GM13976 (cell line): ENCODE data around the gene STAC2.

Source experiments
- DNase-seq: peaks from one replicate; pipeline ENCODE4 v3.0.0; 2012; ENCODE audit warnings: low spot score
- in situ Hi-C: fragments of 300-500 bp; cut with MboI; formaldehyde crosslinking; loops from one replicate; pipeline ENCODE4 v1.12.0; 2022; ENCODE audit warnings: low sequenced_read_pairs, mixed read lengths, inconsistent platforms; ENCODE audit not compliant: unreplicated experiment
- TF ChIP-seq, protein P1 (sequence below): IDR thresholded peaks from 2 replicates; pipeline ENCODE4 v1.5.1; 2012; ENCODE audit warnings: borderline replicate concordance, mild to moderate bottlenecking; ENCODE audit not compliant: insufficient read depth; ENCODE audit errors: extremely low read depth, missing control alignments, control extremely low read depth

Gene STAC2

DNA sequence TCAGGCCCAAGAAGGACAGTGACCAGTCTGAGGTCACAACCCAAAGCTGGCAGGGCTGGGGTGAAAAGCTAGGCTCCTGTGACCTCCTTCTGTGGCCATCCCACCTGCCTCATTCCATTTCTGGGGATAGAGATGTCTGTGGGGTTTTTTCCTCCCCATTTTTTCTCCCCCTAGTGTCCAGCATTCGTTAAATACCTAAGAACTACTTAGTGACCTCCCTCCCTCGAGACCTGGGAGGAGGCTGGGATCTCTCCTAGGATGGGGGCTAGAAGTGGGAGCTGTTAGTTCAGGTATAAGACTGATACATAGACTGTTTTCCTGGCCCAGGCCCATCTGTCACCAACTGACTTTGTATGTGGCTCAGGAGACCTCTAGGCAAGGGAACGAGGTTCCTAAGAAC lies 20.5 kb upstream of the STAC2 start:
- TF ChIP-seq, protein P1, sequence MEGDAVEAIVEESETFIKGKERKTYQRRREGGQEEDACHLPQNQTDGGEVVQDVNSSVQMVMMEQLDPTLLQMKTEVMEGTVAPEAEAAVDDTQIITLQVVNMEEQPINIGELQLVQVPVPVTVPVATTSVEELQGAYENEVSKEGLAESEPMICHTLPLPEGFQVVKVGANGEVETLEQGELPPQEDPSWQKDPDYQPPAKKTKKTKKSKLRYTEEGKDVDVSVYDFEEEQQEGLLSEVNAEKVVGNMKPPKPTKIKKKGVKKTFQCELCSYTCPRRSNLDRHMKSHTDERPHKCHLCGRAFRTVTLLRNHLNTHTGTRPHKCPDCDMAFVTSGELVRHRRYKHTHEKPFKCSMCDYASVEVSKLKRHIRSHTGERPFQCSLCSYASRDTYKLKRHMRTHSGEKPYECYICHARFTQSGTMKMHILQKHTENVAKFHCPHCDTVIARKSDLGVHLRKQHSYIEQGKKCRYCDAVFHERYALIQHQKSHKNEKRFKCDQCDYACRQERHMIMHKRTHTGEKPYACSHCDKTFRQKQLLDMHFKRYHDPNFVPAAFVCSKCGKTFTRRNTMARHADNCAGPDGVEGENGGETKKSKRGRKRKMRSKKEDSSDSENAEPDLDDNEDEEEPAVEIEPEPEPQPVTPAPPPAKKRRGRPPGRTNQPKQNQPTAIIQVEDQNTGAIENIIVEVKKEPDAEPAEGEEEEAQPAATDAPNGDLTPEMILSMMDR: no peak
- in situ Hi-C loops: no loop called here

DNA sequence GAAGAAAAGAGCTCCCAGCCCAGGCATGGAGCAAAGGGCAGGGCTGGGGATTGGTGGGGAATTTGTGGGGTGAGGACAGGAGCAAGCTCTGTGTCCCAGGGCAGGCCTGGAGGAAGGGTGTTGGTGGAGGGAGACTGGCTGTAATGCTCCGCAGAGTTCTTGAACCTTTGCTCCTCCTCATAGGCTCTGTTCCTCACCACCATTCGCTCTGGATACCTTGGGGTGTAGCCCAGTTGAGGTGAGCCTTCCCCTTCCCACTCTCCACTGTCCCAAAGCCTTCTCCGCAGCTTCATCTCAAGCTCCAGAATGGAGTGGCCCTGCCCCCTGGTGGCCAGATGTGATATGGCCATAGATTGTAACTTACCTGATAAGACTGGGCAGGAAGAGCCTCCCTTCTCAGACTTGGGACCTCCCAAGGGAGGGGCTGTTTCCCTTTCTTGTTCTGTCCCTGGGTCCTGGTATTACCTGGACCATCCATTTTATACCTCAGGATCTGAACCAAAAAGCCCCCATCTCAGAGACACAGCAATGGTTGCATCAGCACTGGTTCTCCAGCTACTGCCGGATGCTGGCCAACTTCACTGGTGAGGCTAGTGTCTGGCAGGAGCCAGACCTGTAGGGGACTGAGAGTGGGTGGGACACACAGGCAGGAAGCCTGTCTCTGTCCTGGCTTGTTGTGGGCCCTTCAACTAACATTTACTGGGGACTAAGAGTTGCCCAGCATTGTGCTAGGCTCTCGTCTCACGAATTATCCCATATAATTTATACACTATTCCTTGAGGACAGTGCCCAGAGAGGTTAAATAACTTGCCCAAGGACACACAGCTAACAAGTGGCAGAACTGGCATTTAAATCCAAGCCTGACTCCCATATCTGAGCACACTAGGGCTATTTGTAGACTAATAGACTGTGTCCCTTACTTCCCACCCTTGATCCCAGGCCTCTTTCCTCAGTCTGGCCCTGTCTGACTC lies 19.1 kb upstream of the STAC2 start:
- DNase-seq: peak; percentile 86
- TF ChIP-seq, protein P1: peak; percentile 91
- in situ Hi-C loops: no loop called here

More for the DNA sequence above, 20.5 kb upstream of the STAC2 start:
- no peak for DNase-seq

DNA sequence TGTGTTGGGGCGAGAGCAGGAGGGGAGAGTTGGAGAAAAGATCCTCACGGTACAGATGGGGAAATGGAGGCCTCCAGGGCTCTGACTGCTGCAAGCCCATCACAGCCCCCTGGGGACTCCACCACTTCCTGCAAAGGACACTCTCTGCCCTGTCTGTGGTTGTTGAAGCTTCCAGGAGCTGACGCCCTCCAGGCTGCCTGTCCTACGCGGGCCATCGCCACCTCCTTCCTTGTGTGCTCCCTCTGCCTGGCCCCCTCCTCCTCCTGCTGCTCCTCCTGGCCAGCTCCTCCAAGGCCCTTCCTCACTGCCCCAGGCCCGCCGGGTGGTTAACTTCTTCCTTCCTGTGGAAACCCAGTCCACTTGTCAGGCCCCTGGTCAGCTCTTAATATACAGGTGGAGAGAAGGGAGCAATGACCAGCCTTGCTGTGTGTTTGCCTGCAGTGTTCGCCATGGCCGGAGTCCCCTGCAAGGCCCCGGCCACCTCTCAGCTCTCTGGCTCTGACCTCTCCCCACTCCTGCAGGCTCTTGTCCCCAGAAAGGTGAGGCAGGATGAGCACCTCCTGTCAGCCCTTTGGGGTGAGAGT lies 18.4 kb upstream of the STAC2 start:
- in situ Hi-C loops: no loop called here

DNA sequence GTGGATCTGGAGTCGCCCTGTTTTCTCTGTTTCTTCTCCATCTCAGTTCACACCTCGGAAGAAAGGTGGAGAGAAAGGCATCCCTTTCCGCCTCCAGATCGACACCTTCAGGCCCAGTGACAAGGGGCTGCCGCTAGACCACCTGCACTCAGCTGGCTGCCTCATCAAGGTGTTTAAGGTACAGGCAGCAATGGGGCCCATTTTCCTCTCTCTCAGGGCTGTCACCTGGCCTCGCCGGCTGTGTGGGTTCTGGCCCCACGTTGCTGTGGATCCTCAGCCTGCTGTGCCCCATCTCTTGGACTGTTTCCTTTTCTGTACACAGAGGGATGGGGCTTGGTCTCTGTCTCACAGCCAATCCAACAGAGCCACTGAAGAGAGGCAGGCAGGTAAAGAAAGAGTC lies 17.4 kb upstream of the STAC2 start:
- in situ Hi-C loops: no loop called here
- TF ChIP-seq, protein P1: no peak
- DNase-seq: no peak

More for the DNA sequence above, 18.4 kb upstream of the STAC2 start:
- DNase-seq: no peak
- TF ChIP-seq, protein P1: no peak

DNA sequence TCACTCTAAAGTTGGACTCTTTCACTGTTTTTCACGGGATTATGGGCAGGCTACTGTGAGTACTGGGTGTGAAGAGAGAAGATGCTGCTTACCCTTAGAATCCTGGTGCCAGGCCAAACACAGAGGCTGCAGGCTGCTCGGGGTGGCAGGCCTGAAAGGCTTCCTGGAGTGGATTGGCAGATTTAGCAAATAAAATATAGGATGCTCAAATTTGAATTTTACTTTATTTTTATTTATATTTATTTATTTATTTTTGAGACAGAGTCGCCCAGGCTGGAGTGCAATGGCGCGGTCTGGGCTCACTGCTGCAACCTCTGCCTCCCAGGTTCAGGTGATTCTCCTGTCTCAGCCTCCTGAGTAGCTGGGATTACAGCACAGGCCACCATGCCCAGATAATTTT lies 14.9 kb upstream of the STAC2 start:
- DNase-seq: no peak
- TF ChIP-seq, protein P1: no peak
- in situ Hi-C loops: no loop called here

DNA sequence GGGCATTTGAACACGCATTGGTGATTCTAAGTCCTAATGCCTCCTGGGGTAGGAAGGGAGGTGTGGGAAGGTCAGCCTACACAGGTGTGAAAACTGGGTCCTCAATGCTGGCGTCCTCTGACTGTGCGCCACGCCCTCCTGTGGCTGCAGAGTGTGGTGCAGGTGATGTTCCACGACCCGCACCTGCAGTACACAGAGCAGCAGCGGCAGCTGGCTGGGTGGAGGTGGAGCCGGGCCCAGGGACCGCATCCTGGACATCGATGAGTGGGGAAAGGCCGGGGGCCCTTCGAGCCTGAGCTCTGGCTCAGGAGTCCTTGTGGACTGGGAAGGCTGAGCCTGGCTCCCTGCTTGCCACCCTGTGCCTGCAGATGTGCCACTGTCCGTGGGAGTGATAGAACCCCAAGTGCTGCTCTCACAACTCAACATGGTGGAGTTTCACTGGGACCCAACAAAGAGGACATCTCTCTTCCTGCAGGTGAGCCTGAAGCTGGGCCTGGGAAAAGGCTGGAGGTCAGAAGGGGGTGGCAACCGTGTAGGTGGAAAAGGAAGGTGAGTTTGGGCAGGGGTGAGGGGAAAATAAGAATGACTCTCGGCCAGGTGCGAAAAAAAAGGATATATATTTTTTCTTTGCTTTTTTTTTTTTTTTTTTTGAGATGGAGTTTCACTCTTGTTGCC lies 14.0 kb upstream of the STAC2 start:
- DNase-seq: peak; percentile 83
- in situ Hi-C loops: no loop called here
- TF ChIP-seq, protein P1: peak; percentile 78
